Activated CD4-positive, CD25-positive, alpha-beta regulatory T cell treated with anti-CD3 and anti-CD28 coated beads, Interleukin-2, amount 50 U/mL, for 24 hours (primary cell): ENCODE measurements around the gene SPTBN2.
A peak's percentile ranks its signal among the peaks of the same experiment; 100 is the strongest.

Source experiments
- ATAC-seq, 2 donors: fragments of 150-1000 bp; cut with Tn5 transposase; one replicate each; pipeline ENCODE4 v1.10.0; 2021; ENCODE audit warnings: mild to moderate bottlenecking in 1 of 2, moderate library complexity in 1 of 2

The SPTBN2 gene

GRCh38 chr11:66723693-66724092 is 5.3 kb downstream of the SPTBN2 start:
- ATAC-seq = no peak

- ATAC-seq = no peak
Observed at GRCh38 chr11:66722745-66723651, 6.0 kb downstream of the SPTBN2 start.

GRCh38 chr11:66721939-66722338 is 7.1 kb downstream of the SPTBN2 start:
- no peak for ATAC-seq

GRCh38 chr11:66720899-66721470 is 8.0 kb downstream of the SPTBN2 start:
- no peak for ATAC-seq

- peak; percentile 78 to 87 for ATAC-seq
Observed at GRCh38 chr11:66720223-66720898, 8.7 kb downstream of the SPTBN2 start.

GRCh38 chr11:66719111-66719872 is 9.7 kb downstream of the SPTBN2 start:
- no peak for ATAC-seq

- ATAC-seq = no peak
Observed at GRCh38 chr11:66718320-66718971, 10.6 kb downstream of the SPTBN2 start.

- ATAC-seq = no peak
Observed at GRCh38 chr11:66717925-66718319, 11.1 kb downstream of the SPTBN2 start.

GRCh38 chr11:66716996-66717395 is 12.0 kb downstream of the SPTBN2 start:
- no peak for ATAC-seq

- no peak for ATAC-seq
Observed at GRCh38 chr11:66715346-66716085, 13.5 kb downstream of the SPTBN2 start.

- no peak for ATAC-seq
Observed at GRCh38 chr11:66713746-66714480, 15.1 kb downstream of the SPTBN2 start.

- no peak for ATAC-seq
Observed at GRCh38 chr11:66710384-66710930, 18.6 kb downstream of the SPTBN2 start.

GRCh38 chr11:66708701-66709100 is 20.3 kb downstream of the SPTBN2 start:
- ATAC-seq = no peak

GRCh38 chr11:66708094-66708493 is 20.9 kb downstream of the SPTBN2 start:
- no peak for ATAC-seq

- ATAC-seq = no peak
Observed at GRCh38 chr11:66707486-66707885, 21.5 kb downstream of the SPTBN2 start.

GRCh38 chr11:66706989-66707388 is 22.0 kb downstream of the SPTBN2 start:
- ATAC-seq = no peak

GRCh38 chr11:66705587-66706335 is 23.3 kb downstream of the SPTBN2 start:
- no peak for ATAC-seq

- no peak for ATAC-seq
Observed at GRCh38 chr11:66704659-66705360, 24.2 kb downstream of the SPTBN2 start.
